H9 (cell line): ENCODE data around the gene CACNA1F. TPM values are rescaled to one million over a fixed set of nuclear protein-coding genes. Genes with fewer than 3 reads are reported as not detected.

Experiments used
- DNase-seq: peaks from one replicate; pipeline ENCODE4 v3.0.0-alpha.2; 2017
- H2AFZ ChIP-seq: one replicate; pipeline ENCODE4 v1.6.1; 2013; ENCODE audit warnings: mild to moderate bottlenecking, low read length, control low read depth, moderate library complexity
- H2AK5ac ChIP-seq: 2 replicates; pipeline ENCODE4 v1.6.1; 2013; ENCODE audit warnings: low read length, control low read depth, mixed read lengths; ENCODE audit not compliant: insufficient read length
- H2BK120ac ChIP-seq: one replicate; pipeline ENCODE4 v1.6.1; 2013; ENCODE audit warnings: low read depth, mild to moderate bottlenecking, low read length, control low read depth, inconsistent platforms; ENCODE audit not compliant: poor library complexity, severe bottlenecking
- H2BK12ac ChIP-seq: 2 replicates; pipeline ENCODE4 v1.6.1; 2013; ENCODE audit warnings: low read length, control low read depth, mixed read lengths, low read depth; ENCODE audit not compliant: insufficient read length
- H2BK15ac ChIP-seq: 2 replicates; pipeline ENCODE4 v1.6.1; 2013; ENCODE audit warnings: low read depth, low read length, control low read depth
- H2BK20ac ChIP-seq: one replicate; pipeline ENCODE4 v1.6.1; 2013; ENCODE audit warnings: low read depth, mild to moderate bottlenecking, low read length, control low read depth, inconsistent platforms; ENCODE audit not compliant: poor library complexity, severe bottlenecking
- H2BK5ac ChIP-seq: 2 replicates; pipeline ENCODE4 v1.6.1; 2013; ENCODE audit warnings: low read length, control low read depth, mixed read lengths; ENCODE audit not compliant: insufficient read length
- H3K14ac ChIP-seq: 2 replicates; pipeline ENCODE4 v1.6.1; 2013; ENCODE audit warnings: low read length, control low read depth; ENCODE audit not compliant: insufficient read depth
- H3K18ac ChIP-seq: 2 replicates; pipeline ENCODE4 v1.6.1; 2013; ENCODE audit warnings: low read depth, mild to moderate bottlenecking, mixed read lengths, low read length, control low read depth; ENCODE audit not compliant: insufficient read length
- H3K23ac ChIP-seq: 2 replicates; pipeline ENCODE4 v1.6.1; 2013; ENCODE audit warnings: low read length, control low read depth, mixed read lengths, low read depth; ENCODE audit not compliant: insufficient read length
- H3K23me2 ChIP-seq: 2 replicates; pipeline ENCODE4 v1.6.1; 2013; ENCODE audit warnings: low read depth, mild to moderate bottlenecking, mixed read lengths, low read length, control low read depth; ENCODE audit not compliant: insufficient read length, poor library complexity, severe bottlenecking
- H3K27ac ChIP-seq: 2 replicates; pipeline ENCODE4 v1.5.1; 2013; ENCODE audit warnings: low read length, control low read depth, mixed read lengths, low read depth; ENCODE audit not compliant: insufficient read length
- H3K27me3 ChIP-seq: 2 replicates; pipeline ENCODE4 v1.6.1; 2013; ENCODE audit warnings: low read length, control low read depth, inconsistent platforms; ENCODE audit not compliant: insufficient read depth
- H3K4ac ChIP-seq: 2 replicates; pipeline ENCODE4 v1.6.1; 2013; ENCODE audit warnings: low read depth, mild to moderate bottlenecking, control low read depth, inconsistent platforms, low read length, moderate library complexity
- H3K4me1 ChIP-seq: 2 replicates; pipeline ENCODE4 v1.6.1; 2013; ENCODE audit warnings: low read length, control low read depth, inconsistent platforms; ENCODE audit not compliant: insufficient read depth
- H3K4me2 ChIP-seq: 2 replicates; pipeline ENCODE4 v1.6.1; 2013; ENCODE audit warnings: low read length, control low read depth, mixed read lengths; ENCODE audit not compliant: insufficient read length, insufficient read depth
- H3K56ac ChIP-seq: 2 replicates; pipeline ENCODE4 v1.6.1; 2013; ENCODE audit warnings: low read depth, mild to moderate bottlenecking, mixed read lengths, low read length, control low read depth; ENCODE audit not compliant: insufficient read length
- H3K79me1 ChIP-seq: 2 replicates; pipeline ENCODE4 v1.6.1; 2013; ENCODE audit warnings: low read depth, mild to moderate bottlenecking, moderate library complexity, low read length, control low read depth, inconsistent platforms; ENCODE audit not compliant: insufficient read depth, poor library complexity, severe bottlenecking
- H3K79me2 ChIP-seq: 2 replicates; pipeline ENCODE4 v1.6.1; 2013; ENCODE audit warnings: low read length, control low read depth, inconsistent platforms; ENCODE audit not compliant: insufficient read depth
- H3K9ac ChIP-seq: 2 replicates; pipeline ENCODE4 v1.6.1; 2013; ENCODE audit warnings: low read length, control low read depth, mixed read lengths; ENCODE audit not compliant: insufficient read length; ENCODE audit errors: extremely low read depth
- H3K9me3 ChIP-seq: one replicate; pipeline ENCODE4 v1.6.1; 2013; ENCODE audit warnings: low read depth, low read length, inconsistent platforms; ENCODE audit not compliant: control insufficient read depth
- H3T11ph ChIP-seq: one replicate; pipeline ENCODE4 v1.6.1; 2013; ENCODE audit warnings: mild to moderate bottlenecking, low read length, control low read depth, inconsistent platforms
- H4K20me1 ChIP-seq: one replicate; pipeline ENCODE4 v1.6.1; 2013; ENCODE audit not compliant: control insufficient read depth, insufficient read length, insufficient read depth
- H4K5ac ChIP-seq: 2 replicates; pipeline ENCODE4 v1.6.1; 2013; ENCODE audit warnings: low read depth, mild to moderate bottlenecking, mixed read lengths, low read length, control low read depth; ENCODE audit not compliant: insufficient read length
- H4K8ac ChIP-seq: replicated peaks from 2 replicates; pipeline ENCODE4 v1.6.1; 2013; ENCODE audit warnings: low read length, control low read depth, mixed read lengths, low read depth; ENCODE audit not compliant: insufficient read length
- H4K91ac ChIP-seq: 2 replicates; pipeline ENCODE4 v1.6.1; 2013; ENCODE audit warnings: low read depth, mild to moderate bottlenecking, moderate library complexity, mixed read lengths, low read length, control low read depth; ENCODE audit not compliant: insufficient read length
- H3K27ac Mint-ChIP-seq, 3 experiments: 2 replicates in 2 of 3; 3 replicates in 1 of 3; pipeline ENCODE4 v1.8.0; 2020 to 2021; ENCODE audit warnings: mixed read lengths in 3 of 3, mild to moderate bottlenecking in 1 of 3, moderate library complexity in 1 of 3
- H3K27me3 Mint-ChIP-seq: 2 replicates; pipeline ENCODE4 v1.8.0; 2021; ENCODE audit warnings: low read depth, mild to moderate bottlenecking, moderate library complexity, mixed read lengths
- H3K36me3 Mint-ChIP-seq, 3 experiments: 2 replicates in 2 of 3; 3 replicates in 1 of 3; pipeline ENCODE4 v1.8.0; 2020 to 2021; ENCODE audit warnings: low read depth in 3 of 3, mixed read lengths in 3 of 3; ENCODE audit not compliant: insufficient read depth in 1 of 3
- H3K4me1 Mint-ChIP-seq, 2 experiments: 2 replicates each; pipeline ENCODE4 v1.8.0; 2020; ENCODE audit warnings: mixed read lengths in 2 of 2
- H3K4me3 Mint-ChIP-seq, 2 experiments: 2 replicates in 1 of 2; 3 replicates in 1 of 2; pipeline ENCODE4 v1.8.0; 2020 to 2021; ENCODE audit warnings: mild to moderate bottlenecking in 2 of 2, mixed read lengths in 2 of 2, moderate library complexity in 1 of 2
- H3K9me3 Mint-ChIP-seq, 2 experiments: 2 replicates in 1 of 2; 3 replicates in 1 of 2; pipeline ENCODE4 v1.8.0; 2020; ENCODE audit warnings: mild to moderate bottlenecking in 2 of 2, mixed read lengths in 2 of 2, moderate library complexity in 1 of 2
- WGBS: extraction: QIAGEN DNeasy Blood & Tissue Kit; methylation state at CpG from one replicate; pipeline ENCODE4 v1.1.7; 2013; ENCODE audit warnings: missing lambda C conversion rate, low lambda C conversion rate, mixed read lengths; ENCODE audit not compliant: insufficient read length; ENCODE audit errors: extremely low coverage; 5-methylcytosine and 5-hydroxymethylcytosine counted together
- total RNA-seq: library from RNA; stranded (reverse); gene quantifications from 2 replicates; pipeline ENCODE4 v1.2.1, GENCODE V29; 2021
- TF ChIP-seq, protein P1 (sequence below): fragments of 200-600 bp; sonication (generic); conservative IDR thresholded peaks from 3 replicates; pipeline ENCODE4 v1.8.0; 2021; ENCODE audit warnings: antibody characterized with exemption, mild to moderate bottlenecking

Gene CACNA1F
- total RNA-seq, 1 experiment from 2014 or later, result 1.4 TPM

DNA sequence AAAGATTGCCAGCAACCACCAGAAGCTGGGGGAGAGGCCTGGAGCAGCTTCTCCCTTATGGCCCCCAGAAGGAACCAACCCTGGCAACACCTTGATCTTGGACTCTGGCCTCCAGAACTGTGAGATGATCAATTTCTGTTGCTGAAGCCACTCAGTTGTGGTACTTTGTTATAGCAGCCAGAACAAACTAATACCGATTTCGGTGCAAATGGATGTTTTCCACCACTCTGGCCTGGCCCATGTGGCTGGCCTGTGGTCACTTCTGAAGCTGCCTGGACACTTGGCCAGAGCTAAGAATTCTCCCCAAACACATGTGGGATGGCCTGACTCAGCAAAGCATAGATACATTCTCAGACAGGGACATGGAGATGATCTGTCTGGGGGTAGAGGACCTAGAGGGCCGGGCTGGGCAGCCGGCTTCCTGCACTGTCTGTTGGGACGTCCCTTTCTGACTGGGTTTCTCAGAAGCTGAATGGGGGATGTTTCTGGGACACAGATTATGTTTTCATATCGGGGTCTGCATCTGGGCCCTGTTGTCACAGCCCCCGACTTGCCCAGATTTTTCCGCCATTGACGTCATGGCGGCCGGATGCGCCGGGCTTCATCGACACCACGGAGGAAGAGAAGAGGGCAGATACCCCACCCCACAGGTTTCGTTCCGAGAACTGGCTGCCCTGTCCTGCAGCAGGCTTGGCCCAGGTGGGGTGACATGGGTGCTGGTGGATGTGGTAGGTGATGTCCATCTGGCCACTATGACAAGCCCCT lies 27.3 kb upstream of the CACNA1F start:
- Histone ChIP-seq H3T11ph (no peak overlapping the region), H3K23me2 (no peaks in the 10 kb centered on the region), H3K18ac (no peak overlapping the region), H2BK5ac (no peak overlapping the region), H2AFZ (no peak overlapping the region), H3K79me1 (no peaks in the 10 kb centered on the region), H2AK5ac (no peak overlapping the region), H4K91ac (no peak overlapping the region), H3K4me1 (no peaks in the 10 kb centered on the region), H3K9me3 (peaks cover 17% of the 10 kb centered on the region), H2BK120ac (no peak overlapping the region), H3K27me3 (no peaks in the 10 kb centered on the region), H3K14ac (no peak overlapping the region), H3K9ac (no peak overlapping the region), H3K27ac (no peak overlapping the region), H4K20me1 (no peaks in the 10 kb centered on the region), H3K4me2 (no peak overlapping the region), H4K8ac (no peak overlapping the region), H3K4ac (no peak overlapping the region), H3K56ac (no peak overlapping the region), H3K79me2 (no peaks in the 10 kb centered on the region), H3K23ac (no peak overlapping the region), H2BK12ac (no peak overlapping the region), H2BK20ac (no peak overlapping the region), H2BK15ac (no peak overlapping the region), H4K5ac (no peak overlapping the region)
- H3K27ac Mint-ChIP-seq, result no peak overlapping the region
- peaks cover 17% of the 10 kb centered on the region for H3K27me3 Mint-ChIP-seq
- no CpG with 5 or more reads among the region's 17 CpGs for WGBS
- H3K9me3 Mint-ChIP-seq, result peaks cover 72 to 78% of the 10 kb centered on the region in 2 experiments
- peaks cover 2 to 13% (median 5%) of the 10 kb centered on the region in 3 experiments for H3K36me3 Mint-ChIP-seq
- peaks cover 8 to 12% of the 10 kb centered on the region in 2 experiments for H3K4me1 Mint-ChIP-seq
- TF ChIP-seq, protein P1, sequence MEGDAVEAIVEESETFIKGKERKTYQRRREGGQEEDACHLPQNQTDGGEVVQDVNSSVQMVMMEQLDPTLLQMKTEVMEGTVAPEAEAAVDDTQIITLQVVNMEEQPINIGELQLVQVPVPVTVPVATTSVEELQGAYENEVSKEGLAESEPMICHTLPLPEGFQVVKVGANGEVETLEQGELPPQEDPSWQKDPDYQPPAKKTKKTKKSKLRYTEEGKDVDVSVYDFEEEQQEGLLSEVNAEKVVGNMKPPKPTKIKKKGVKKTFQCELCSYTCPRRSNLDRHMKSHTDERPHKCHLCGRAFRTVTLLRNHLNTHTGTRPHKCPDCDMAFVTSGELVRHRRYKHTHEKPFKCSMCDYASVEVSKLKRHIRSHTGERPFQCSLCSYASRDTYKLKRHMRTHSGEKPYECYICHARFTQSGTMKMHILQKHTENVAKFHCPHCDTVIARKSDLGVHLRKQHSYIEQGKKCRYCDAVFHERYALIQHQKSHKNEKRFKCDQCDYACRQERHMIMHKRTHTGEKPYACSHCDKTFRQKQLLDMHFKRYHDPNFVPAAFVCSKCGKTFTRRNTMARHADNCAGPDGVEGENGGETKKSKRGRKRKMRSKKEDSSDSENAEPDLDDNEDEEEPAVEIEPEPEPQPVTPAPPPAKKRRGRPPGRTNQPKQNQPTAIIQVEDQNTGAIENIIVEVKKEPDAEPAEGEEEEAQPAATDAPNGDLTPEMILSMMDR, result no peak
- H3K4me3 Mint-ChIP-seq, result no peak overlapping the region
- DNase-seq, result no peak
